Spleen (tissue), 7 donors: Measurements from ENCODE around the gene ALDH4A1.

Source experiments
- POLR2A ChIP-seq, 3 donors: fragments of 450-650 bp; IDR thresholded peaks; one replicate each; pipeline ENCODE4 v1.5.1; 2017; ENCODE audit warnings: antibody characterized with exemption in 3 of 3, mild to moderate bottlenecking in 1 of 3
- POLR2AphosphoS5 ChIP-seq, 3 donors: sonication (generic); formaldehyde crosslinking; IDR thresholded peaks; one replicate each; pipeline ENCODE4 v1.5.1; 2017; ENCODE audit warnings: antibody characterized with exemption in 3 of 3
- TF ChIP-seq, protein P1 (sequence below), 11 experiments: fragments of 200-600 bp in 7 of 11; fragments of 450-650 bp in 4 of 11; sonication (generic) in 4 of 11; IDR thresholded peaks in 8 of 11; conservative IDR thresholded peaks in 3 of 11; 1 replicate in 7 of 11; 2 replicates in 4 of 11; pipeline versions ENCODE4 v1.4.0 to v1.8.0; 2016 to 2021; ENCODE audit warnings: antibody characterized with exemption in 11 of 11, inconsistent platforms in 4 of 11, mild to moderate bottlenecking in 1 of 11
- donor health status: DM: no; HTN: no; CAD: no; lungs with moderate emphysema.
- donor health status: DM: no; HTN: no; CAD: no.
- donor health status: DM: no; HTN: no; CAD: no.

DNA sequence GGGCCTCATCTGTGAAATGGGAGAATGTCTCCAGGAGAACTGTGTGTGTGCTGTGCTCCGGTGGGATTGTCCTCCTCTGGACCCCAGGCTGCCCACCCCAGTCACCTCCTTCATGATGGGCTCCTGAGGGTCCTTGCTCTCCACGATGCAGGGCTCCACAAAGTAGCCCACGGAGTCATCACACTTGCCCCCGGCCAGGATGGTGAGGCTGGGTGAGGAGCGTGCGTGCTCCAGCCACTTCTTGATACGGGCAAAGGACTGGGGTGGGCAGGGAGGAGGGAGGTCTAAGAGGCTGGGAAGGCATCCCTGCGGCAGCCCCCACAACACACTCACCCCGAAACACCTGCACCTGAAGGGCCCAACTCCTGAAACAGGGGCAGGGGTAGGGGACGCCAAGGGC lies 26.1 kb downstream of the ALDH4A1 start:
- TF ChIP-seq, protein P1, sequence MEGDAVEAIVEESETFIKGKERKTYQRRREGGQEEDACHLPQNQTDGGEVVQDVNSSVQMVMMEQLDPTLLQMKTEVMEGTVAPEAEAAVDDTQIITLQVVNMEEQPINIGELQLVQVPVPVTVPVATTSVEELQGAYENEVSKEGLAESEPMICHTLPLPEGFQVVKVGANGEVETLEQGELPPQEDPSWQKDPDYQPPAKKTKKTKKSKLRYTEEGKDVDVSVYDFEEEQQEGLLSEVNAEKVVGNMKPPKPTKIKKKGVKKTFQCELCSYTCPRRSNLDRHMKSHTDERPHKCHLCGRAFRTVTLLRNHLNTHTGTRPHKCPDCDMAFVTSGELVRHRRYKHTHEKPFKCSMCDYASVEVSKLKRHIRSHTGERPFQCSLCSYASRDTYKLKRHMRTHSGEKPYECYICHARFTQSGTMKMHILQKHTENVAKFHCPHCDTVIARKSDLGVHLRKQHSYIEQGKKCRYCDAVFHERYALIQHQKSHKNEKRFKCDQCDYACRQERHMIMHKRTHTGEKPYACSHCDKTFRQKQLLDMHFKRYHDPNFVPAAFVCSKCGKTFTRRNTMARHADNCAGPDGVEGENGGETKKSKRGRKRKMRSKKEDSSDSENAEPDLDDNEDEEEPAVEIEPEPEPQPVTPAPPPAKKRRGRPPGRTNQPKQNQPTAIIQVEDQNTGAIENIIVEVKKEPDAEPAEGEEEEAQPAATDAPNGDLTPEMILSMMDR (IDR thresholded peaks at IDR 0.05 in 8 of 11, conservative IDR thresholded peaks at IDR 0.05 in 3 of 11), result no peak
- no peak for TF ChIP-seq POLR2A (IDR thresholded peaks at IDR 0.05)
- no peak for TF ChIP-seq POLR2AphosphoS5 (IDR thresholded peaks at IDR 0.05)
